Duodenal mucosa (tissue), 2 donors: ENCODE results near the gene SSX2IP.
"Not testable (repeated sequence)": the region's sequence is repeated elsewhere in the genome, so short reads cannot be mapped to it uniquely, and the experiment has no call there.

Source experiments
- H3K27ac ChIP-seq: one replicate; pipeline ENCODE4 v1.7.0; 2013; ENCODE audit warnings: low read depth, low read length
- H3K27me3 ChIP-seq, 2 donors: one replicate each; pipeline ENCODE4 v1.7.0; 2013; ENCODE audit warnings: low read length in 2 of 2, control low read depth in 1 of 2; ENCODE audit not compliant: insufficient read depth in 2 of 2, control insufficient read depth in 1 of 2
- H3K36me3 ChIP-seq, 2 donors: one replicate each; pipeline ENCODE4 v1.7.0; 2013; ENCODE audit warnings: low read length in 2 of 2, control low read depth in 1 of 2; ENCODE audit not compliant: insufficient read depth in 2 of 2, control insufficient read depth in 1 of 2
- H3K4me1 ChIP-seq, 2 donors: one replicate each; pipeline ENCODE4 v1.7.0; 2013; ENCODE audit warnings: low read length in 2 of 2, control low read depth in 1 of 2; ENCODE audit not compliant: insufficient read depth in 2 of 2, control insufficient read depth in 1 of 2
- H3K4me3 ChIP-seq, 2 donors: one replicate each; pipeline ENCODE4 v1.7.0; 2013; ENCODE audit warnings: low read length in 2 of 2, low read depth in 1 of 2
- H3K9ac ChIP-seq, 2 donors: one replicate each; pipeline ENCODE4 v1.7.0; 2013; ENCODE audit warnings: low read length in 2 of 2, low read depth in 1 of 2
- H3K9me3 ChIP-seq, 2 donors: one replicate each; pipeline ENCODE4 v1.7.0; 2013; ENCODE audit warnings: low read length in 2 of 2, control low read depth in 1 of 2; ENCODE audit not compliant: control insufficient read depth in 1 of 2

Gene SSX2IP

GRCh38 chr1:84605157-84605556 lies 85.1 kb downstream of the SSX2IP start:
- Histone ChIP-seq H3K27me3 (no peaks in the 10 kb centered on the region), H3K36me3 (no peaks in the 10 kb centered on the region), H3K9me3 (peaks cover 20 to 26% of the 10 kb centered on the region in 2 donors), H3K27ac (no peak overlapping the region), H3K4me1 (no peaks in the 10 kb centered on the region), H3K9ac (no peak overlapping the region), H3K4me3 (peak overlapping the region in 1 of 2 donors; percentile 35)

- Histone ChIP-seq H3K4me3 (no peak overlapping the region), H3K36me3 (no peaks in the 10 kb centered on the region), H3K9ac (no peak overlapping the region), H3K27me3 (no peaks in the 10 kb centered on the region), H3K9me3 (peaks cover 20 to 26% of the 10 kb centered on the region in 2 donors), H3K4me1 (no peaks in the 10 kb centered on the region), H3K27ac (no peak overlapping the region)
Observed at GRCh38 chr1:84603941-84604830, 86.1 kb downstream of the SSX2IP start.

- H3K27ac ChIP-seq: no peak overlapping the region
- no peaks in the 10 kb centered on the region for H3K36me3 ChIP-seq
- H3K4me1 ChIP-seq: no peaks in the 10 kb centered on the region
- no peak overlapping the region for H3K4me3 ChIP-seq
- H3K27me3 ChIP-seq: no peaks in the 10 kb centered on the region
- H3K9ac ChIP-seq: no peak overlapping the region
- peaks cover 20 to 26% of the 10 kb centered on the region in 2 donors for H3K9me3 ChIP-seq
Observed at GRCh38 chr1:84603223-84603622, 87.0 kb downstream of the SSX2IP start.

GRCh38 chr1:84600796-84601195 lies 89.5 kb downstream of the SSX2IP start:
- Histone ChIP-seq H3K4me3 (no peak overlapping the region), H3K9ac (no peak overlapping the region), H3K27me3 (no peaks in the 10 kb centered on the region), H3K4me1 (no peaks in the 10 kb centered on the region), H3K36me3 (no peaks in the 10 kb centered on the region), H3K9me3 (peaks cover 16 to 17% of the 10 kb centered on the region in 2 donors), H3K27ac (no peak overlapping the region)

- Histone ChIP-seq H3K27me3 (no peaks in the 10 kb centered on the region), H3K9ac (no peak overlapping the region), H3K9me3 (no peaks in the 10 kb centered on the region), H3K4me1 (no peaks in the 10 kb centered on the region), H3K27ac (no peak overlapping the region), H3K36me3 (no peaks in the 10 kb centered on the region), H3K4me3 (no peak overlapping the region)
Observed at GRCh38 chr1:84598846-84599741, 91.2 kb downstream of the SSX2IP start.

GRCh38 chr1:84598418-84598817 lies 91.8 kb downstream of the SSX2IP start:
- H3K4me1 ChIP-seq: no peaks in the 10 kb centered on the region
- H3K36me3 ChIP-seq: no peaks in the 10 kb centered on the region
- H3K27ac ChIP-seq: no peak overlapping the region
- no peak overlapping the region for H3K4me3 ChIP-seq
- H3K9me3 ChIP-seq: no peaks in the 10 kb centered on the region
- no peaks in the 10 kb centered on the region for H3K27me3 ChIP-seq
- no peak overlapping the region for H3K9ac ChIP-seq

- Histone ChIP-seq H3K9ac (no peak overlapping the region), H3K27me3 (no peaks in the 10 kb centered on the region), H3K36me3 (no peaks in the 10 kb centered on the region), H3K4me1 (no peaks in the 10 kb centered on the region), H3K27ac (no peak overlapping the region), H3K4me3 (no peak overlapping the region), H3K9me3 (no peaks in the 10 kb centered on the region)
Observed at GRCh38 chr1:84597011-84597410, 93.2 kb downstream of the SSX2IP start.

- not testable (repeated sequence) for H3K4me1 ChIP-seq, H3K4me3 ChIP-seq, H3K27me3 ChIP-seq, H3K27ac ChIP-seq, H3K9ac ChIP-seq, H3K9me3 ChIP-seq, H3K36me3 ChIP-seq
Observed at GRCh38 chr1:84594959-84595358, 95.3 kb downstream of the SSX2IP start.
